ENCODE data around the gene ACSL6. TPM values are rescaled to one million over a fixed set of nuclear protein-coding genes. Genes with fewer than 3 reads are reported as not detected.
A peak's percentile ranks its signal among the peaks of the same experiment; 100 is the strongest.

ACSL6 gene
- polyA plus RNA-seq, 3 donors from 2014 or later, result 2.0 to 3.1 (median 2.1) TPM

GRCh38 chr5:132030610-132031009 is 19.2 kb upstream of the ACSL6 start:
- Mint-ChIP-seq H3K27ac (peak overlapping the region in 3 of 6 donors; percentile 28 to 32 (median 31)), H3K27me3 (ENCODE audit: low read depth in 3 of 3) (peaks cover 2 to 16% (median 7%) of the 10 kb centered on the region in 3 donors), H3K4me3 (no peak overlapping the region), H3K9me3 (peaks cover 0 to 16% (median 6%) of the 10 kb centered on the region in 6 donors), H3K36me3 (peaks cover 0 to 12% (median 6%) of the 10 kb centered on the region in 3 donors), H3K4me1 (peaks cover 0 to 1% of the 10 kb centered on the region in 2 donors)
- DNase-seq, result no peak

DNA sequence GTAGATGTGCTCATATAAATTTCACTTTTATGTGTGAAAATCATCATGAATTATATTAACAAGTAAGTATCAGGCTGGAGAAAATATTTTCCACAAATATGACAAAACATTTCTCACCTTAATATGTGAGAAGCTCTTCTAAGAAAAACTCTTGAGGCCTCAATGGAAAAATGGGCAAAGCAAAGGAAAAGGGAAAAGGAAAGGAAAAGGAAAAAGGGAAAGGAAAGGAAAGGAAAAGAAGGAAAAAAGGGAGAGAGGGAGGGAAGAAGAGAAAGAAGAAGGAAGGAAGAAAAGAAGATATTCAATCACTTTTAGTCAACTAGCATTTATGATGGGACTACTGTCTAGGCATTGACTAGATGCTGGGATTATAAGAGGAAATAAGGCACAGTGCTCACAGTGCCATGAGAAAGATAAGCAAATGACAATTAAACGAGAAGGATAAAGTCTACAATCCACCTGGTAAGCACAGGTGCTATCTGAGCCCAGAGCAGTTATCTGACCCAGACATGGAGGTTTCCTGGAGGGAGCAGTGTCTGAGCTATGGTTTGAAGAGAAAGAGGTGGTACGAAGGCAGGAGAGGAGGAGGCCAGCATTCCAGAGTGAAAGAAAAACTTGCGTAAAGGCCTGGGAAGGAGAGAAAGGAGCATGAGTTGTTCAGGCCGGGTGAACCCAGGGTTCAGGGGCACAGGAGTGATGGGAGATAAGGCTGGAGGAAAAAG is 18.3 kb upstream of the ACSL6 start:
- Mint-ChIP-seq H3K36me3 (peaks cover 0 to 12% (median 6%) of the 10 kb centered on the region in 3 donors), H3K4me1 (peaks cover 0 to 1% of the 10 kb centered on the region in 2 donors), H3K27ac (peak overlapping the region in 4 of 6 donors; percentile 15 to 32 (median 24)), H3K27me3 (ENCODE audit: low read depth in 3 of 3) (peaks cover 2 to 16% (median 7%) of the 10 kb centered on the region in 3 donors), H3K9me3 (peaks cover 0 to 16% (median 6%) of the 10 kb centered on the region in 6 donors), H3K4me3 (no peak overlapping the region)
- DNase-seq, result no peak

GRCh38 chr5:132027027-132027426 is 15.6 kb upstream of the ACSL6 start:
- Mint-ChIP-seq H3K4me1 (peaks cover 0 to 1% of the 10 kb centered on the region in 2 donors), H3K27me3 (ENCODE audit: low read depth in 3 of 3) (peaks cover 0 to 13% (median 2%) of the 10 kb centered on the region in 3 donors), H3K4me3 (peak overlapping the region in 2 of 5 donors; percentile 77 to 79), H3K27ac (peak overlapping the region in 1 of 6 donors; percentile 68), H3K36me3 (peaks cover 0 to 12% (median 0%) of the 10 kb centered on the region in 3 donors), H3K9me3 (no peaks in the 10 kb centered on the region)
- peak in 1 of 3 donors; percentile 47 for DNase-seq

GRCh38 chr5:132026516-132027008 is 15.1 kb upstream of the ACSL6 start:
- peak overlapping the region in 2 of 5 donors; percentile 77 to 79 for H3K4me3 Mint-ChIP-seq

DNA sequence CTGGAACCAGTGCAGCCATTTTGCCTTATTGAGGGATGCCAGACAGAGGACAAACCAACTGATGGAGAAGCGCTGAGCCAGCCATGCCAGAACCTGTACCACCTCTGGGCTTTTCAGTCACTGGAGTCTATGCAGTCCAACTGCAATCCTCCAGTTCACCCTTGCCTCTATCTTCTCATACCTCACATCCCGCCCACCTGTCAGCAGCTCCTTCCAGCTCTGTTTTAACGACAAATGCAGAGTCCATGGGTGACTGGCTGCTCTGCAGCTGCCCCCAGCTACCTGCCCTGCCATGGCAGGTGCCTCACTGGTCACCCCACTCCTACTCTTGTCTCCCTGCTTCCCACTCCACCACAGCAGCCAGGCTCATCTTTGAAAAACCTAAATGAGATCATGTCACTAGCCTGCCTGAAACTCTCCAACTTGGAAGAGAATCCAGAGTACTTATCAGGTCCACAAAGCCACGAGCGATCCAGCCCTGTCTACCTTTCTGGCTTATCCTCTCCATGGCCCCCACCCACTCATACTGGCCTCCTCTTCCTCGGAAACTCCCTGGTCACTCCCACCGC is 14.0 kb upstream of the ACSL6 start:
- no peak overlapping the region for H3K27ac Mint-ChIP-seq
- no peaks in the 10 kb centered on the region for H3K9me3 Mint-ChIP-seq
- H3K4me3 Mint-ChIP-seq, result no peak overlapping the region
- H3K36me3 Mint-ChIP-seq, result peaks cover 0 to 11% (median 0%) of the 10 kb centered on the region in 3 donors
- no peak for DNase-seq
- H3K4me1 Mint-ChIP-seq, result peaks cover 9 to 10% of the 10 kb centered on the region in 2 donors
- H3K27me3 Mint-ChIP-seq (ENCODE audit: low read depth in 3 of 3), result peaks cover 2 to 14% (median 4%) of the 10 kb centered on the region in 3 donors

More at GRCh38 chr5:132026516-132027008, 15.1 kb upstream of the ACSL6 start:
- no peaks in the 10 kb centered on the region for H3K9me3 Mint-ChIP-seq
- peak; percentile 79 to 81 (median 79) for DNase-seq
- H3K27ac Mint-ChIP-seq, result peak overlapping the region in 1 of 6 donors; percentile 68
- H3K4me1 Mint-ChIP-seq, result peaks cover 0 to 1% of the 10 kb centered on the region in 2 donors
- peaks cover 0 to 13% (median 2%) of the 10 kb centered on the region in 3 donors for H3K27me3 Mint-ChIP-seq (ENCODE audit: low read depth in 3 of 3)
- peaks cover 0 to 12% (median 0%) of the 10 kb centered on the region in 3 donors for H3K36me3 Mint-ChIP-seq

DNA sequence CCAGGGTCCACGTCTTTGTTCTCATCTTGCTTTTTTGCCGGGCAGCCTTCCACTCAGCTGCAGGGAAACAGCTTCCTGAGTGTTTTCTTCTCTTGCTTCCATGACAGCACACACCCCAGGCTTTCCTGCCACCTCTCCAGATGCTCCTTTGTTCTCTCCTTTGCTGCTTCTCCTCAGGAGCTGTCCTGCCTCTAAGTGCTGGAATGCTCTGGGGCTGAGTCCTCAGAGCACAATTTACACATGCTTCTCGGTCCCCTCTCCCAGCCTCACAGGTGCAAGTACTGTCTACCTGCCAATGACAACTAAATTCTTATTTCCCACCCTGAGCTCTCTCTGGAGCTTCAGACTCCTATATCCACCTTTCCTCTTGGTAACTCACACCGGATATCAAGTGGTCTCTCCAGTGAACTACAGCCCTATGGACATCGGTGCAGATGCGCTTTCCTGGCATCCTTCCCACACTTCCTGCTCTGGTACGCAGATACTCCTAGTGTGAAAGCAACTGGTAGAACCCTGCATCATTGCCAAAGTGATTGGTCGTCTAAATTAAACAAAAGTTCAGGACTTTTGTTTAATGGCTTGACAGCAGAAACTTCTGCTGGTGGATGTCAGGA is 13.4 kb upstream of the ACSL6 start:
- H3K4me3 Mint-ChIP-seq, result no peak overlapping the region
- peaks cover 2 to 17% (median 4%) of the 10 kb centered on the region in 3 donors for H3K27me3 Mint-ChIP-seq (ENCODE audit: low read depth in 3 of 3)
- DNase-seq, result no peak
- H3K27ac Mint-ChIP-seq, result no peak overlapping the region
- H3K9me3 Mint-ChIP-seq, result no peaks in the 10 kb centered on the region
- H3K36me3 Mint-ChIP-seq, result peaks cover 0 to 5% (median 0%) of the 10 kb centered on the region in 3 donors
- peaks cover 15 to 16% of the 10 kb centered on the region in 2 donors for H3K4me1 Mint-ChIP-seq

DNA sequence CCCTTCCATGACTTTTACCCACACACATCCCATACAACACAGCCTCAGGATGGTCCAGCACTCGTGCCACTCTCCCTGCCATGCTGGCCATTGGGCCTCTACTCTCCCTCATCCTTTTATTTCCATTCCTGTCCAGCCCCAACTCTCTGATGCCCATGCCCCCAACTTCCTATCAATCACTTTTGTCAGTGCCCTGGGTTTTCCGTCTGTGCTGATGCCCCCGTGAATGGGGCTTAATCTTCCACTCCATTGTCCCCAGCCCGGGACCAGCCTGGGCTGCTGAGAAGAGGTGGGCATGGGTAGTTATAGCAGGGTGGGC is 12.6 kb upstream of the ACSL6 start:
- Mint-ChIP-seq H3K4me1 (peaks cover 21 to 24% of the 10 kb centered on the region in 2 donors), H3K4me3 (no peak overlapping the region), H3K27me3 (ENCODE audit: low read depth in 3 of 3) (peaks cover 2 to 17% (median 4%) of the 10 kb centered on the region in 3 donors), H3K36me3 (no peaks in the 10 kb centered on the region), H3K9me3 (no peaks in the 10 kb centered on the region), H3K27ac (no peak overlapping the region)
- no peak for DNase-seq

DNA sequence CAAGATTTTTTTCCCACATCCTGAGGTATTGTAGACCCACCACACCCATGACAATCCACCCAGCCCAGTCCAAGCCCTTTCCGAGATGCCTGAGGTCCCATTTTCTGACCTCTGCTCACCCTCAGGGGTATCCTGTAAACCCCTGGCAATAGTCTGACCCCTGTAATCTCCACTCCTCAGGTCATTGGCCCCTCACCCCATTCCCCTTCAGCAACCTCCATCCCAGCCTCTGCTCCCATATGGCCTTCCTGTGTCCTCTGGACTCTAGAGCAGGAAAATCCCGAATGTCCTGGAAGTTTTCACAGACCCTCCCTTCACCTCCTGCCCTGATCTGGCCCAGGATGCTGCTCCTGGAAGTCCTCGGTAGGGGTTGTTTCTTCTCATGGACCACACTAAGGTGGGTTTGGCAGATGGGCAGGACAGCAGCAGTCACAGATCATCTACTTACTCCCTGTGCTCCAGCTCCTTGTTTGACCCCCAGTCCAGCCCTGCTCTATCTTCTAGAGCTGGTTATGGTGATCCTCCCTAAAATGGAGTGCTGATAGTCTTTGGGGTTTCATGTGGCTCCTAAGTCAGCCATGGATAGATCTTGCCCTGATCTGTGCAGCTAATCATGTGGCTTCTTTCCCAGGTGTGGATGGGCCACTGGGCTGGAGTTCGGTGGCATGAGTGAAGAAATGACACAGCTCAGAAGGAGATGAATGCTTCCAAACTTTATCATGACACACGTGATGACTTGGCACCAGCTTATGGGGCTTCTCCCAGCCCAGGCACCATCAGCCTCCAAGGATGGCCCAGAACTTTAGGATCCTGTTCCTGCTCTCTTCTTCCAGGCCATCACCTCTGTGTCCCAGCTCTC is 12.0 kb upstream of the ACSL6 start:
- H3K4me3 Mint-ChIP-seq, result no peak overlapping the region
- H3K36me3 Mint-ChIP-seq, result no peaks in the 10 kb centered on the region
- H3K27me3 Mint-ChIP-seq (ENCODE audit: low read depth in 3 of 3), result peaks cover 2 to 17% (median 4%) of the 10 kb centered on the region in 3 donors
- H3K4me1 Mint-ChIP-seq, result peaks cover 25 to 28% of the 10 kb centered on the region in 2 donors
- no peaks in the 10 kb centered on the region for H3K9me3 Mint-ChIP-seq
- no peak for DNase-seq
- H3K27ac Mint-ChIP-seq, result peak overlapping the region in 1 of 6 donors; percentile 63

GRCh38 chr5:132022737-132023136 is 11.3 kb upstream of the ACSL6 start:
- DNase-seq, result no peak
- Mint-ChIP-seq H3K27ac (peak overlapping the region in 3 of 6 donors; percentile 22 to 63 (median 56)), H3K9me3 (no peaks in the 10 kb centered on the region), H3K27me3 (ENCODE audit: low read depth in 3 of 3) (peaks cover 2 to 17% (median 4%) of the 10 kb centered on the region in 3 donors), H3K36me3 (no peaks in the 10 kb centered on the region), H3K4me1 (peaks cover 31 to 34% of the 10 kb centered on the region in 2 donors), H3K4me3 (no peak overlapping the region)

- no peak for DNase-seq
- Mint-ChIP-seq H3K36me3 (no peaks in the 10 kb centered on the region), H3K4me3 (no peak overlapping the region), H3K27ac (no peak overlapping the region), H3K9me3 (no peaks in the 10 kb centered on the region), H3K4me1 (peaks cover 38 to 45% of the 10 kb centered on the region in 2 donors), H3K27me3 (ENCODE audit: low read depth in 3 of 3) (peaks cover 0 to 13% (median 4%) of the 10 kb centered on the region in 3 donors)
These were observed 10.2 kb upstream of the ACSL6 start for GRCh38 chr5:132021654-132022053.

- DNase-seq, result no peak
- H3K27me3 Mint-ChIP-seq (ENCODE audit: low read depth in 3 of 3), result peaks cover under 1 to 9% (median 4%) of the 10 kb centered on the region in 3 donors
- H3K4me1 Mint-ChIP-seq, result peaks cover 38 to 49% of the 10 kb centered on the region in 2 donors
- H3K4me3 Mint-ChIP-seq, result peak overlapping the region; percentile 22 to 60 (median 51)
- peak overlapping the region; percentile 63 to 94 (median 83) for H3K27ac Mint-ChIP-seq
- H3K9me3 Mint-ChIP-seq, result no peaks in the 10 kb centered on the region
- H3K36me3 Mint-ChIP-seq, result no peaks in the 10 kb centered on the region
These were observed 9.3 kb upstream of the ACSL6 start for GRCh38 chr5:132020568-132021339.

GRCh38 chr5:132019857-132020555 is 8.5 kb upstream of the ACSL6 start:
- peaks cover 4 to 9% (median 4%) of the 10 kb centered on the region in 3 donors for H3K27me3 Mint-ChIP-seq (ENCODE audit: low read depth in 3 of 3)
- no peaks in the 10 kb centered on the region for H3K9me3 Mint-ChIP-seq
- DNase-seq, result peak; percentile 75 to 78 (median 75)
- peaks cover 38 to 49% of the 10 kb centered on the region in 2 donors for H3K4me1 Mint-ChIP-seq
- H3K36me3 Mint-ChIP-seq, result no peaks in the 10 kb centered on the region
- peak overlapping the region; percentile 63 to 94 (median 83) for H3K27ac Mint-ChIP-seq
- peak overlapping the region; percentile 22 to 60 (median 51) for H3K4me3 Mint-ChIP-seq
